PC-3 (cell line): ENCODE data around the gene RTL10.

Experiments used
- EZH2 ChIP-seq: fragments of 300-600 bp; sonication (generic); IDR thresholded peaks from one replicate; pipeline ENCODE4 v1.6.1; 2017; ENCODE audit warnings: antibody characterized with exemption, mild to moderate bottlenecking, low read length; ENCODE audit not compliant: unreplicated experiment
- EZH2phosphoT487 ChIP-seq: fragments of 300-600 bp; sonication (generic); IDR thresholded peaks from 2 replicates; pipeline ENCODE4 v1.6.1; 2018; ENCODE audit warnings: mild to moderate bottlenecking, antibody characterized with exemption, low read length, borderline replicate concordance
- TF ChIP-seq, protein P1 (sequence below): fragments of 300-600 bp; sonication (generic); conservative IDR thresholded peaks from 2 replicates; pipeline ENCODE4 v1.5.1; 2017; ENCODE audit warnings: antibody characterized with exemption, low read depth, mild to moderate bottlenecking, low read length

DNA sequence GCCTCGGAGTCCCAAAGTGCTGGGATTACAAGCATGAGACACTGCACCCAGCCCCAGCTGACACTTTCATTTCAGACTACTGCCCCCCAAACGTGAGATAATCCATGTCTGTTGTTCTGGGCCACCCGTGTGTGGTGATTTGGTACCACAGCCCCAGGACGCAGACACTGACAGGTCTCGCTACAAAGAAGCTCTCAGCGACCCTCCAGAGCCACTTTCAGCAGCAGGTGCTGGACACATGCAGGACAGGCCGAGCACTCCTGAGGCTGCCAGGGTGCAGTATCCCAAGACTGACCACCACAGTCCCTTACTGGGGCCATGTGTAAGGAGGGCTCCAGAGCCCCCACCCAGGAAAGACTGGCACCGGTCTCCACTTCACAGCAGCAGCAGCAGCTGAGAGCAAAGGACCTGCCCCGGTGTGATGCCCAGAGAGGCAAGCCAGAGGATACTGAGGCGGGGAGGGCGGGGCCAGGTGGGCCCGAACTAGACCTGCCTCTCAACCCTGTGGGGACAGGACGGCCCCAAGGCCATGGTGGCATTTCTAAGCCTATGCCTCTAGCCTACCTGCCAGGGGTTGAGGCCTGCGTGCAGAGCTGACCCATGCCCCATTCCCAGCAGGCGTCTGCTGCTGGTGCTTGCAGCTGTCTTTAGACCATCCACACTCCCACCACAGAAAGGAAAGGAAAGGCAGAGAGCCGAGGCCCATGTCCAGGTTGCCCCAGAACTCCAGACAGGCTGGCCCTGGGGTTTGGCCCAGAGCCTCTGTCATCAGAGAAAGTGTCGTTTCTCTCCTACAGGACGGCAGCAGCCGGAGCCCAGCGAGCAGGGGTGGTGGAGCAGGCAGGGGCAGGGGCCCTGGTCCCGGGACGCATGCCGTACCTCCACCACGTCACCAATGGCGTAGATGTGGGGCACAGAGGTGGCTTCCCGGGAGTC is 28.0 kb upstream of the RTL10 start:
- TF ChIP-seq, protein P1, sequence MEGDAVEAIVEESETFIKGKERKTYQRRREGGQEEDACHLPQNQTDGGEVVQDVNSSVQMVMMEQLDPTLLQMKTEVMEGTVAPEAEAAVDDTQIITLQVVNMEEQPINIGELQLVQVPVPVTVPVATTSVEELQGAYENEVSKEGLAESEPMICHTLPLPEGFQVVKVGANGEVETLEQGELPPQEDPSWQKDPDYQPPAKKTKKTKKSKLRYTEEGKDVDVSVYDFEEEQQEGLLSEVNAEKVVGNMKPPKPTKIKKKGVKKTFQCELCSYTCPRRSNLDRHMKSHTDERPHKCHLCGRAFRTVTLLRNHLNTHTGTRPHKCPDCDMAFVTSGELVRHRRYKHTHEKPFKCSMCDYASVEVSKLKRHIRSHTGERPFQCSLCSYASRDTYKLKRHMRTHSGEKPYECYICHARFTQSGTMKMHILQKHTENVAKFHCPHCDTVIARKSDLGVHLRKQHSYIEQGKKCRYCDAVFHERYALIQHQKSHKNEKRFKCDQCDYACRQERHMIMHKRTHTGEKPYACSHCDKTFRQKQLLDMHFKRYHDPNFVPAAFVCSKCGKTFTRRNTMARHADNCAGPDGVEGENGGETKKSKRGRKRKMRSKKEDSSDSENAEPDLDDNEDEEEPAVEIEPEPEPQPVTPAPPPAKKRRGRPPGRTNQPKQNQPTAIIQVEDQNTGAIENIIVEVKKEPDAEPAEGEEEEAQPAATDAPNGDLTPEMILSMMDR: no peak
- TF ChIP-seq EZH2 (no peak), EZH2phosphoT487 (no peak)
